HFFc6 (cell line): ENCODE data around the gene PYCR2. TPM values are rescaled to one million over a fixed set of nuclear protein-coding genes. Genes with fewer than 3 reads are reported as not detected.

Source experiments
- DNase-seq: peaks from one replicate; pipeline ENCODE4 v3.0.0-alpha.2; 2018
- H3K27ac Mint-ChIP-seq: 2 replicates; pipeline ENCODE4 v1.8.0; 2020; ENCODE audit warnings: mild to moderate bottlenecking, mixed read lengths
- H3K27me3 Mint-ChIP-seq: 2 replicates; pipeline ENCODE4 v1.8.0; 2021; ENCODE audit warnings: mild to moderate bottlenecking, moderate library complexity, mixed read lengths; ENCODE audit not compliant: insufficient read depth
- H3K36me3 Mint-ChIP-seq: 2 replicates; pipeline ENCODE4 v1.8.0; 2021; ENCODE audit warnings: low read depth, mixed read lengths
- H3K4me1 Mint-ChIP-seq: 2 replicates; pipeline ENCODE4 v1.8.0; 2020; ENCODE audit warnings: low read depth, mixed read lengths
- H3K4me3 Mint-ChIP-seq: 2 replicates; pipeline ENCODE4 v1.8.0; 2020; ENCODE audit warnings: mild to moderate bottlenecking, moderate library complexity, mixed read lengths
- H3K9me3 Mint-ChIP-seq: 2 replicates; pipeline ENCODE4 v1.8.0; 2020; ENCODE audit warnings: mild to moderate bottlenecking, mixed read lengths
- total RNA-seq, 6 experiments: library from RNA; stranded (reverse); fragmentation: NEBNext Ultra II Directional; extraction: Animal tissue kit (Norgen Biotek cat#: 25700); gene quantifications; 2 replicates in 1 of 6; 3 replicates in 5 of 6; pipeline ENCODE4 v1.2.3, GENCODE V29; 2021
- TF ChIP-seq, protein P1 (sequence below): fragments of 200-600 bp; sonication (generic); IDR thresholded peaks from 2 replicates; pipeline ENCODE4 v1.5.0; 2021; ENCODE audit warnings: antibody characterized with exemption, mild to moderate bottlenecking

Gene PYCR2
- total RNA-seq, 6 experiments from 2014 or later = 50.7 to 56.3 (median 52.8) TPM

DNA sequence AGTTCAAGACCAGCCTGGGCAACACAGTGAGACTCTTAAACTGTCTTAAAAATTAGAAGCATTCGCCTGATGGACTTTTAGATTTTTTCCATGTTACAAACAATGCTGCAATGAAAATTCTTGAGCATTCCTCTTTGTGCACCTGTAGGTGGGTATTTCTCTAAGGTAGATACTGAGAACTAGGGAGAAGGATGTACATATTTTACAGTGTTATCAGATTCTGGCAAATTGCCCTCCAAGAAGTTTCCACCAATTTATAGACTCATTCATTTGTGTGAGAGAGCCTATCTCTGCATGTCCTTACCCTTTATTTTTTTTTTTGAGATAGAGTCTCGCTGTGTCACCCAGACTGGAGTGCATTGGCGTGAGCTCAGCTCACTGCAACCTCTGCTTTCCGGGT is 29.3 kb upstream of the PYCR2 start:
- H3K4me1 Mint-ChIP-seq = no peaks in the 10 kb centered on the region
- peaks cover 39% of the 10 kb centered on the region for H3K27me3 Mint-ChIP-seq
- no peak overlapping the region for H3K27ac Mint-ChIP-seq
- H3K36me3 Mint-ChIP-seq = no peaks in the 10 kb centered on the region
- no peaks in the 10 kb centered on the region for H3K9me3 Mint-ChIP-seq
- TF ChIP-seq, protein P1, sequence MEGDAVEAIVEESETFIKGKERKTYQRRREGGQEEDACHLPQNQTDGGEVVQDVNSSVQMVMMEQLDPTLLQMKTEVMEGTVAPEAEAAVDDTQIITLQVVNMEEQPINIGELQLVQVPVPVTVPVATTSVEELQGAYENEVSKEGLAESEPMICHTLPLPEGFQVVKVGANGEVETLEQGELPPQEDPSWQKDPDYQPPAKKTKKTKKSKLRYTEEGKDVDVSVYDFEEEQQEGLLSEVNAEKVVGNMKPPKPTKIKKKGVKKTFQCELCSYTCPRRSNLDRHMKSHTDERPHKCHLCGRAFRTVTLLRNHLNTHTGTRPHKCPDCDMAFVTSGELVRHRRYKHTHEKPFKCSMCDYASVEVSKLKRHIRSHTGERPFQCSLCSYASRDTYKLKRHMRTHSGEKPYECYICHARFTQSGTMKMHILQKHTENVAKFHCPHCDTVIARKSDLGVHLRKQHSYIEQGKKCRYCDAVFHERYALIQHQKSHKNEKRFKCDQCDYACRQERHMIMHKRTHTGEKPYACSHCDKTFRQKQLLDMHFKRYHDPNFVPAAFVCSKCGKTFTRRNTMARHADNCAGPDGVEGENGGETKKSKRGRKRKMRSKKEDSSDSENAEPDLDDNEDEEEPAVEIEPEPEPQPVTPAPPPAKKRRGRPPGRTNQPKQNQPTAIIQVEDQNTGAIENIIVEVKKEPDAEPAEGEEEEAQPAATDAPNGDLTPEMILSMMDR = no peak
- no peak for DNase-seq
- no peak overlapping the region for H3K4me3 Mint-ChIP-seq

DNA sequence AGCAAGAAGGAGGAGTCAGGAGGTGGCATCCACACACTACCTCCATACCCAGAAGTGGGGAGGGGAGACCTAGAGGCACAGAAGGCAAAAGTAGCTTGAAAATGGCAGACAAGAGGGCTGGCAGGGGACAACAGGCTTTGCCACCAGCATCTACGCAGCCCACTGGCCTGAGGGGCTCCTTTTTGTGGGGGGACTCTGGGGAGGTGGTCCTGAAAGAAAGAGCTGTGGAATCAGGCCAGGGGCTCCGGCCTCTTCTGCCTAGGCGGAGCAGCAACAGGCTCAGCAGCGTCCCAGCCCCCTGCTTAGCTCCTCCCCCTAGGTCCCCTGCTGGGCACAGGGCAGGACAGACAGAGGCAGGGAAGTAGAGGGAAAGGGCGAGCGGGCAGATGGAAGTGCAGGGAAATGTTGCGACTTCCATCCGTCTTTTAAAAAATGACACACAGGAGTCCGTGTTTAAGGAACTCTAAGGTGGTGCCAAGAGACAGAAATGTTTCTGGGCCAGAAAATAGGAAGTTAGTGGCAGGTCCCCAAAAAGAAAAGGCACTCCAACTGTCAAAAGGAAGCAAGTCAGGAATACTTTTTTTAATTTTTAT is 27.0 kb upstream of the PYCR2 start:
- H3K27me3 Mint-ChIP-seq = peaks cover 40% of the 10 kb centered on the region
- H3K4me1 Mint-ChIP-seq = no peaks in the 10 kb centered on the region; the same call in 1 of the 2 replicates
- H3K9me3 Mint-ChIP-seq = no peaks in the 10 kb centered on the region
- TF ChIP-seq, protein P1 = no peak
- no peaks in the 10 kb centered on the region for H3K36me3 Mint-ChIP-seq
- no peak overlapping the region for H3K27ac Mint-ChIP-seq
- no peak overlapping the region for H3K4me3 Mint-ChIP-seq
- no peak for DNase-seq

DNA sequence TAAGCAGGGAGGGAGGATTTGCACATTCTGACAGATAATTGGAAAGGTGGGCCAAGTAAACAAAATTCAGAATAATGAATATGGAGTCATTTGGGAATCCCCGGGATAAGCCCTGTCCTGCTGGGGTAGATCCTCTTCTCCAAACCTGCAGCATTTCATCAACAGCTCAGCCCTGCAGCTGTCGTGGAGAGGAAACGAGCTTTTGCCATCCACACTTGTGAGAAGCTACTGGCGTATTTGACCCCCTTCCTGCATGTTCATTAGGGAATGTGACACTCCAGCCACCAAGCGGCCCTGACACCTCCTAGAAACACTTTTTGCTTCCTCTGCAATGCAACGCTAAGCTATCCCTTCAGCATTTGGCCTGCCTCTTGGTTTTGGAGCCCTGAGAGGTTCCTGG is 25.0 kb upstream of the PYCR2 start:
- TF ChIP-seq, protein P1 = no peak
- H3K27ac Mint-ChIP-seq = no peak overlapping the region
- no peaks in the 10 kb centered on the region for H3K36me3 Mint-ChIP-seq
- no peak overlapping the region for H3K4me3 Mint-ChIP-seq
- no peaks in the 10 kb centered on the region; the same call in 1 of the 2 replicates for H3K4me1 Mint-ChIP-seq
- peaks cover 46% of the 10 kb centered on the region for H3K27me3 Mint-ChIP-seq
- no peak for DNase-seq
- H3K9me3 Mint-ChIP-seq = no peaks in the 10 kb centered on the region

DNA sequence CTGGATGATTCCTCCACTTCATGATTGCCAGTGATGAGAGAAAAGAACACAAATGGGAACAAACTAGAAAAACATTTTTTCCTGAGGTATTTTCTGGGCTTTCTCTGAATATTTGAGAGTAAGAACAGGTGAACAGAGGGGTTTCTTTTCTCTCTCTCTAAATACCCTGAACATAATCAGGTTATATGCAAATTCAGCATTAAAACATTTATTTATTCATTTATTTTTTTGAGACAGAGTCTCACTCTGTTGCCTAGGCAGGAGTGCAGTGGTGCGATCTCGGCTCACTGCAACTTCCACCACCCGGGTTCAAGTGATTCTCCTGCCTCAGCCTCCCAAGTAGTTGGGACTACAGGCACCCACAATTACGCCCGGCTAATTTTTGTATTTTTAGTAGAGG is 22.8 kb upstream of the PYCR2 start:
- no peak overlapping the region for H3K27ac Mint-ChIP-seq
- no peaks in the 10 kb centered on the region; the same call in 1 of the 2 replicates for H3K4me1 Mint-ChIP-seq

DNA sequence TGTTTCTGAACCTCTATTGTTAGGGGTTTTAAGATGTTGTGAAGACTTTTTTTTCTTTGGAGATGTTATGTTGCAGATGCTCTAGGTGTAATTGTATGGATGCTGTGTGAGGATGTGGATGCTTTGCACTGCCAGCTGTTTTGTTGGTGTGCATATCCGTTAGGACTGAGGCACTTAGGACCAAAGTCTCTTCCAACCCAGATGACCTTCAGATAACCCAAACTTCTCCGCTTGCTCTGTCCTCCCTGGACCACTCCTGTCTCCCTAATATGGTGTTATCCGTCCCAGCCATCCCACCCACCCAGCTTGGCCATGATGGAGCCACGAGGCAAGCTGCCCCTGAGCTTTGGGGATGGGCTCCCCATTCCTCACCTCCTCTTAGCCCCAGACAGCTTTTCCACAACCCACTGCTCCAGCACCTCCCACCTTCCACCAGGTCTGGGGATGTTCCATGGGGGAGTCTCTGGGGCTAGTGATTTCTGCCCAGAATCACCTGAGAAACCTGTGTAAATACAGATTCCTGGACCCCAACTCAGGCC is 22.1 kb upstream of the PYCR2 start:
- peaks cover 43% of the 10 kb centered on the region for H3K27me3 Mint-ChIP-seq
- H3K9me3 Mint-ChIP-seq = no peaks in the 10 kb centered on the region
- no peak for DNase-seq
- H3K4me1 Mint-ChIP-seq = no peaks in the 10 kb centered on the region; the same call in 1 of the 2 replicates
- H3K27ac Mint-ChIP-seq = no peak overlapping the region
- H3K36me3 Mint-ChIP-seq = no peaks in the 10 kb centered on the region
- TF ChIP-seq, protein P1 = no peak
- no peak overlapping the region for H3K4me3 Mint-ChIP-seq

More for the DNA sequence above, 22.8 kb upstream of the PYCR2 start:
- Mint-ChIP-seq H3K27me3 (peaks cover 45% of the 10 kb centered on the region), H3K36me3 (no peaks in the 10 kb centered on the region), H3K4me3 (no peak overlapping the region), H3K9me3 (no peaks in the 10 kb centered on the region)
- no peak for DNase-seq
- TF ChIP-seq, protein P1 = no peak
